Keratinocyte (primary cell): Measurements from ENCODE around the gene CLEC3B.

Source experiments
- CTCF ChIP-seq, 3 experiments: IDR thresholded peaks in 1 of 3; conservative IDR thresholded peaks in 1 of 3; optimal IDR thresholded peaks in 1 of 3; 2 replicates in 2 of 3; 3 replicates in 1 of 3; pipeline versions ENCODE3 to v1.5.1; 2011; ENCODE audit warnings: low read length in 3 of 3, mild to moderate bottlenecking in 3 of 3, moderate library complexity in 2 of 3, control low read depth in 1 of 3, inconsistent platforms in 1 of 3; ENCODE audit not compliant: insufficient read depth in 2 of 3; ENCODE audit errors: extremely low read depth in 1 of 3
- EZH2 ChIP-seq: IDR thresholded peaks from one replicate; pipeline ENCODE4 v1.6.1; 2012; ENCODE audit warnings: inconsistent platforms, mild to moderate bottlenecking, low read length, moderate library complexity

GRCh38 chr3:44993471-44994205, 32.5 kb upstream of the CLEC3B start:
- TF ChIP-seq CTCF (optimal IDR thresholded peaks at IDR 0.05 in 1 of 3, IDR thresholded peaks at IDR 0.05 in 1 of 3, conservative IDR thresholded peaks at IDR 0.05 in 1 of 3; ENCODE audit: extremely low read depth in 1 of 3, insufficient read depth in 2 of 3, low read length in 3 of 3) (no peak), EZH2 (no peak)
